GM12874 (cell line): ENCODE data around the gene DUSP14.

Experiments
- TF ChIP-seq, protein P1 (sequence below): IDR thresholded peaks from 2 replicates; pipeline ENCODE4 v1.5.1; 2011; ENCODE audit warnings: low read depth, mild to moderate bottlenecking, control low read depth, low read length, moderate library complexity; ENCODE audit not compliant: insufficient read depth

DUSP14 gene

DNA sequence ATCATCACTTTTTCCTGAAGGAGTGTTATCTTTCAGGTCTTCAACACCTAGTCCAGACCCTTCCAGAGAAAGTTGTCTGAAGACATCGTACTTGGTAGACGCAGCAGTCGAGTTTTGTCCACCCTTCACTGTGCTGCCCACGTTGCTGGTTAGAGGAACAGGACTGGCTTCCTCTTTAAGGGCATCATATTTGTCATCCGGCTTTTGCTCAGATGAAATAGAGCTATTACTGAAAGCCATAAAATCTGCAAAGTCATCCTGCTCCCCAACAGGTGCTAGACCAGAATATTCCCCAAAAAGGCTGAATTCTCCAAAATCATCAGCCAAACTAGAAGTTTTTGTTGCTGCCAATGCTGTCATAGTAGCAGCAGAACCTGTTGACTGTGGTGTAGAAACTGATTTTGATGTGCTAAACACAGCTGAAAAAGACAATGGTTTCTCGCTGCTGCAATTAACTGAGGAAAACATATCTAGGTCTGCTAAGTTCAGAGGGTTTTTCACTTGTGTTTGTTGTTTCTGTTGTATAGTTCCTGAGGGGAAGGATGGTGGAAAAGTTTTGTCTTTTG, 63.8 kb downstream of the DUSP14 start:
- TF ChIP-seq, protein P1, sequence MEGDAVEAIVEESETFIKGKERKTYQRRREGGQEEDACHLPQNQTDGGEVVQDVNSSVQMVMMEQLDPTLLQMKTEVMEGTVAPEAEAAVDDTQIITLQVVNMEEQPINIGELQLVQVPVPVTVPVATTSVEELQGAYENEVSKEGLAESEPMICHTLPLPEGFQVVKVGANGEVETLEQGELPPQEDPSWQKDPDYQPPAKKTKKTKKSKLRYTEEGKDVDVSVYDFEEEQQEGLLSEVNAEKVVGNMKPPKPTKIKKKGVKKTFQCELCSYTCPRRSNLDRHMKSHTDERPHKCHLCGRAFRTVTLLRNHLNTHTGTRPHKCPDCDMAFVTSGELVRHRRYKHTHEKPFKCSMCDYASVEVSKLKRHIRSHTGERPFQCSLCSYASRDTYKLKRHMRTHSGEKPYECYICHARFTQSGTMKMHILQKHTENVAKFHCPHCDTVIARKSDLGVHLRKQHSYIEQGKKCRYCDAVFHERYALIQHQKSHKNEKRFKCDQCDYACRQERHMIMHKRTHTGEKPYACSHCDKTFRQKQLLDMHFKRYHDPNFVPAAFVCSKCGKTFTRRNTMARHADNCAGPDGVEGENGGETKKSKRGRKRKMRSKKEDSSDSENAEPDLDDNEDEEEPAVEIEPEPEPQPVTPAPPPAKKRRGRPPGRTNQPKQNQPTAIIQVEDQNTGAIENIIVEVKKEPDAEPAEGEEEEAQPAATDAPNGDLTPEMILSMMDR = no peak

DNA sequence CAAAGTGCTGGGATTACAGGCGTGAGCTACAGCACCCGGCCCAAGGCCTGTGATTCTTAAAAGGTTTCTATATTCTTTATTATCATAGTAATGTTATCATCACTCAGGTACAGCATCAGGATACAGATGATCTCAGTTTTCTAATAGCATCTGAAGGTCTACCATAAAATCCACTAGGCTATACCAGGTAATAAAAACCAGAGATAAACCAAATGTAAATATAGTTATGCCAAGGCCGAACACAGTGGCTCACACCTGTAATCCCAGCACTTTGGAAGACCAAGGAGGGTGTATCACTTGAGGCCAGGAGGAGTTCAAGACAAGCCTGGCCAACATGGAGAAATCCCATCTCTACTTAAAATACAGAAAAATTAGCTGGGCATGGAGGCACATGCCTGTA, 65.7 kb downstream of the DUSP14 start:
- TF ChIP-seq, protein P1 = no peak

DNA sequence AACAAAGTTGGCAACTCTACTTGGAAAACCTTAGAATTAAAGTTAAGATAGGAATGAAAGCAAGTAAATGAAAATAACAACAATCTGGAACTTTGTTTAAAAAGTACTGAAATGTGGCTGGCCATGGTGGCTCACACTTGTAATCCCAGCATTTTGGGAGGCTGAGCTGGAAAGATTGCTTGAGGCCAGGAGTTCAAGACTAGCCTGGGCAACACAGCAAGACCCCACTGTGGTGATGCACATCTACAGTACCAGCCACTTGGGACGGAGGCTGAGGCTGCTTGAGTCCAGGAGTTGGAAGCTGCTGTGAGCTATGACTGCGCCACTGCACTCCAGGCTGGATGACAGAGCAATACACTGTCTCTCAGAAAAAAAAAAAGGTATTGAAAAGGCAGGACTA, 67.8 kb downstream of the DUSP14 start:
- TF ChIP-seq, protein P1 = no peak

DNA sequence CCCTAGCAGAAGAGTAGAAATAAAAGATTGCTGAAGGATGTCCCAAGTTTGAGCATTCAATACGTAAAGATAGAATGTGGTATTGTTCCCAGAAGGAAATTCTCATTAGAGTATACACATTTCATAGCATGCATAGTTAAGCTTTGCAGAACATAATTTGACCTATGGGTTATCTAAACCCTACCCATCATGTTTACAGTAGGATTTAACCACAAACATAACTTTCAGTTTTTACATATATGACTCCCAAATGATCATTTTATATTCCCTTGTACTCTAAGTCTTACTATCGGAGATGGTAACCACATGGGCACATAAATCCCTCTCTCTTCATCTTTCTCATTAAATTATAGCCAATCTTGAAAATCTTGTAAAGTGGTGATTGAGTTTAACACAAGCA, 68.6 kb downstream of the DUSP14 start:
- TF ChIP-seq, protein P1 = no peak

DNA sequence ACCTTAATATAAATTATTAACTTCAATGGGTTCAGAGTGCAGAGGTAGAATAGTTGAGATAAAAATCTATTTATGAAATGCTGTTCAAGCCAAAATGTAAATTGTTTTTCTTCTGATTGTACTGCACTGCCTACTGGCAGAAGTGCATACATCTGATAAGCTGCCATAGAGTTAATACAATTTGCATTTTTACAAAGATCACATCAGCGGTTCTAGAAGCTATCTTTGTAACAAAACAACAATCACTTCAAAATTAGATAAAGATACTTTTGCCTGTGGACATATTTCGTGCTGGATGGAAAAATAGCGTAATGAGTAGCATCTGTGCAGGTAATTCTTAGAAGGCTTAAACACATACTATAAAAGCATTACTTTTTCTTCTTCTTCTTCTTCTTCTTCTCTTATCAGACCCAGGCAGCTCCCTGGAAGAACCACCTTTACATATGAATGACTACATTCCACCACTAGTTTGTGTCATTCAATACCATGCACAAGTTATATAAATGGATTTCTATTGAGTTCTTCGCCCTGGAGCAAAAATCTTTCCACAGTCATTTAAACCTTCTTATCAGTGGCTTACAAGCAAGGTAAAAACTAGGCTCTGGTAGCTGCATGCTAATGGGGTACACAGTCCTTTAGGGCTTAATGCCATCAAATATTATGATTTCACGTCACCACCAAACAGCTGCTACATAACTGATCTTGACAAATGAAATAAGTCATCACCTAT, 72.5 kb downstream of the DUSP14 start:
- TF ChIP-seq, protein P1 = no peak
